Mesothelial cell of epicardium (in vitro differentiated cells): ENCODE results near the gene HOXD11. TPM values are rescaled to one million over a fixed set of nuclear protein-coding genes. Genes with fewer than 3 reads are reported as not detected.

Source experiments
- DNase-seq, 2 experiments: peaks; one replicate each; pipeline ENCODE4 v3.0.0; 2021; ENCODE audit warnings: low spot score in 2 of 2; ENCODE audit not compliant: unreplicated experiment in 2 of 2
- H3K27ac Mint-ChIP-seq: 2 replicates; pipeline ENCODE4 v1.8.0; 2021; ENCODE audit warnings: mixed read lengths
- H3K27me3 Mint-ChIP-seq: 2 replicates; pipeline ENCODE4 v1.8.0; 2021; ENCODE audit warnings: low read depth, mixed read lengths
- H3K36me3 Mint-ChIP-seq: 2 replicates; pipeline ENCODE4 v1.8.0; 2021; ENCODE audit warnings: mixed read lengths
- H3K4me1 Mint-ChIP-seq: 2 replicates; pipeline ENCODE4 v1.8.0; 2021; ENCODE audit warnings: mixed read lengths
- H3K4me3 Mint-ChIP-seq: 2 replicates; pipeline ENCODE4 v1.8.0; 2021; ENCODE audit warnings: mild to moderate bottlenecking, moderate library complexity, mixed read lengths
- H3K9me3 Mint-ChIP-seq: 2 replicates; pipeline ENCODE4 v1.8.0; 2021; ENCODE audit warnings: mixed read lengths
- CTCF ChIP-seq: fragments of 200-600 bp; sonication (generic); IDR thresholded peaks from one replicate; pipeline ENCODE4 v1.5.0; 2021; ENCODE audit warnings: antibody characterized with exemption; ENCODE audit not compliant: unreplicated experiment
- total RNA-seq: library from RNA; stranded (reverse); gene quantifications from 3 replicates; pipeline ENCODE4 v1.2.1, GENCODE V29; 2021

Gene HOXD11
- total RNA-seq, 1 donor from 2014 or later, result 3.0 TPM

DNA sequence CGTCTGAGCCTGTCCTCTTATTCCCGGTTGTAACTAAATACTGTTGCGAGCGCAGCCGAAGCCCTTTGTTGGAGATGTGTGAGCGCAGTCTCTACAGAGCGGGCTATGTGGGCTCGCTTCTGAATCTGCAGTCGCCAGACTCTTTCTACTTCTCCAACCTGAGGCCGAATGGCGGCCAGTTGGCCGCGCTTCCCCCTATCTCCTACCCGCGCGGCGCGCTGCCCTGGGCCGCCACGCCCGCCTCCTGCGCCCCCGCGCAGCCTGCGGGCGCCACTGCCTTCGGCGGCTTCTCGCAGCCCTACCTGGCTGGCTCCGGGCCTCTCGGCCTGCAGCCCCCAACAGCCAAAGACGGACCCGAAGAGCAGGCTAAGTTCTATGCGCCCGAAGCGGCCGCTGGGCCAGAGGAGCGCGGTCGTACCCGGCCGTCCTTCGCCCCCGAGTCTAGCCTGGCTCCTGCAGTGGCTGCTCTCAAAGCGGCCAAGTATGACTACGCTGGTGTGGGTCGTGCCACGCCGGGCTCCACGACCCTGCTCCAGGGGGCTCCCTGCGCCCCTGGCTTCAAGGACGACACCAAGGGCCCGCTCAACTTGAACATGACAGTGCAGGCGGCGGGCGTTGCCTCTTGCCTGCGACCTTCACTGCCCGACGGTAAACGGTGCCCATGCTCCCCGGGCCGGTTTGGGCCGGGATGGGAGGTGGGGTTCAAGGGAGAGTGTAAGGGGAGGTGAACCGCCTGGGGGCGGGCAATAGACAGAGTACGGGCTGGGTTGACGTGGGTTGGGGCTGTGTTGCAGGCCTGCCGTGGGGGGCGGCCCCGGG lies 7.1 kb upstream of the HOXD11 start, which contains the start of gene HOXD12:
TSS of gene HOXD12 (plus strand) at position 68 of the 819 bp plus-strand sequence. CDS start at position 75, 7 bp downstream.
- Mint-ChIP-seq H3K36me3 (no peaks in the 10 kb centered on the region), H3K27ac (no peak within 1 kb of the TSS), H3K4me1 (peaks cover 14% of the 10 kb centered on the region), H3K9me3 (no peaks in the 10 kb centered on the region), H3K27me3 (peaks cover 99% of the 10 kb centered on the region), H3K4me3 (no peak within 1 kb of the TSS)
- TF ChIP-seq CTCF, result no peak
- no peak for DNase-seq

DNA sequence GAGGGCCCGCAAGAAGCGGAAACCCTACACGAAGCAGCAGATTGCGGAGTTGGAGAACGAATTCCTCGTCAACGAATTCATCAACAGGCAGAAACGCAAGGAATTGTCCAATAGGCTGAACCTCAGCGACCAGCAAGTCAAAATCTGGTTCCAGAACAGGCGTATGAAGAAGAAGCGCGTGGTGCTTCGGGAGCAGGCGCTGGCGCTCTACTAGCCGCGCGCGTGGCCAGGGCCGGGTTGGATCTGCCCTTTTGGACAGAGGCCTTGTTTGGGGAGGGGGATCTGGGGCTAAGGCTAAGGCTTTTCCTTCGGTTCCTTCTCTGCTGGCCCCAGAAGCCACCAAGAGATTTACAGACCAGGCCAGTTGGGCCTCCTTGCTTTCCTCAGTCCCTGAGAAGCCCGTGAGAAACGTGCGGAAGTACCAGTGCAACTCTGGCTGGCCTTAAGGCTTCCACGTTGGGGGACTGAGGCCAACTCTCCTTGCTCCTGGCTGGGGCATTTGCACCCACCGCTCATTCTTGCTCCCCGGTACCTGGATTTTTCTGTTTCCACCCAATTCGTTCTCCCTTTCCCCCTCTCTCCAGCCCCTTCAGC lies 6.4 kb upstream of the HOXD11 start:
- no peak overlapping the region for H3K4me3 Mint-ChIP-seq
- H3K4me1 Mint-ChIP-seq, result peaks cover 16% of the 10 kb centered on the region
- no peak for DNase-seq

DNA sequence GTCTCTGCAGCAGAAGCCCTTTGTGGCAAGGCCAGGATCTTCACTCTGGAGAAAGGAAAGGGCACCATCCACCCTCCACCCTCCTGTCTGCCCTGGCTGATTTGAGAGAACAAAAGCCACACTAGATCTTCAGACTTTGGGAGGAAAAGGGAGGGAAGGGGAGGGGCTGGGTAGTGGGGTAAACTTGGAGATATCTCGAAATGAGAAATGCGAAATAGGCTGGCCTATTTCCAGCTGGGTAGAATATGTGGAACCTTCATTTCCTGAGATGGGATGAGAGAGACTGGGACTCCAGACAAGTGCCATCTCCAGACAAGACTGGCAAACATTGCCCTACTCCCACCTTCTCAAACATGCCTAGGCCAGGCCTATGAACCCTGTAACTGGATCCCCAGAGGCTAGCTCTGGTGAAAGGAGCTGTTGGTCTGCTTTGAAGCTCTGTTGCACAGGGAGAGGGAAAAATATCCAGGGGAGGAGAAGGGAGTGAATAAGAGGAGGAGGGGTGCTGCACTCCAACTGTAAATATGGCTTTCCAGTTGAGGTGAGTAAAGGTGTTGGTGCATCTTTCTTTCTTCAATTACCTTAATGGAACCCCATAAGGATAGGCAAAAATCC lies 5.8 kb upstream of the HOXD11 start:
- Mint-ChIP-seq H3K27me3 (peaks cover 99% of the 10 kb centered on the region), H3K27ac (no peak overlapping the region), H3K4me3 (no peak overlapping the region), H3K4me1 (peaks cover 19% of the 10 kb centered on the region), H3K9me3 (no peaks in the 10 kb centered on the region), H3K36me3 (no peaks in the 10 kb centered on the region)
- no peak for DNase-seq
- TF ChIP-seq CTCF, result no peak

More for the DNA sequence above, 6.4 kb upstream of the HOXD11 start:
- Mint-ChIP-seq H3K9me3 (no peaks in the 10 kb centered on the region), H3K27ac (no peak overlapping the region), H3K27me3 (peaks cover 99% of the 10 kb centered on the region), H3K36me3 (no peaks in the 10 kb centered on the region)
- TF ChIP-seq CTCF, result no peak

DNA sequence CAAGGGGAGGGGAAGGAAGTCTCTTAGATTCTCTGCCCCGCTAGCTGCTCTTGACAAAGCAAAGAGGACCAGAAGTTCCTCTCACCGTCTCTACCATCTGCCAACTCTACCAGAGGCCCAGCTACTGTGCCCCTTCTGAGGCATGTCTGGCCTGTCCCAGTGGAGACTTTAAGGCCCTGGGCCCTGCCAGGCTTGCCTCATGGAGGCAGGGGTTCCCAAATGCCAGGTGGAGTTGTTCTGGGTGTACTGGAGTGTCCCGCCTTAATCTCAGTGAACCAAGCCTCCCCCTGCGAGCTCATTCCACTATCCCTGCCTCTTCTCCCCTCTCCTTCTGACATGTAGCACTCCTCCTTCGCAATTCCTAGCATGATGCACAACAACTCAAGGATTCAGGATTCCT lies 5.2 kb upstream of the HOXD11 start:
- Mint-ChIP-seq H3K36me3 (no peaks in the 10 kb centered on the region), H3K27ac (no peak overlapping the region), H3K4me3 (no peak overlapping the region), H3K4me1 (peaks cover 20% of the 10 kb centered on the region), H3K27me3 (peaks cover 96% of the 10 kb centered on the region), H3K9me3 (no peaks in the 10 kb centered on the region)
- DNase-seq, result no peak
- TF ChIP-seq CTCF, result no peak

DNA sequence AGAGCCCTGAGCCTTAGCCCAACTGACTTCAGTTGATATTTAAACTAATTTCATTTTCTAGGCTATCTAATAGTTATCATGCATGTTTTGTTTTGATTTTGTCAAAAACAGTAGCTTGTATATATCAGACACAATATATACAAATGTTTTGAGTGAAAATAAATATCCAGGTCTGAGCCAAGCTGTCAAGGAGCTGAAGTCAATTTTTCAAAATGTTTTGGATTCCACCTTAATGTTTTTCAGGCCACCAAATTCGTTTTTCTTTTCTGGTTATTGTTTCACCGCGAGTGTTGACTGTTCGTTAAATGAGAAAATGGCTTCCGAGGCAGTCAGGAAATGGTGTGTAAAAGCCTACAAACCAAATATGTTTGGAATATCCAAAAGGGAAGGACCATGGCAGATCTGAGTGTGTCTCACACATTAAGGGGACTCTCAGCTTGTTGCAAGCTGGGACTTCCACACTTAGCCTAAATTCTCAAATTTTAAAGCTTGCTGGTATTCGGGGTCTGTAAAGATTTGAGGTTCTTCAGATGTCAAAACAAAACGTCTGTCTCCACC lies 4.7 kb upstream of the HOXD11 start:
- Mint-ChIP-seq H3K9me3 (no peaks in the 10 kb centered on the region), H3K27ac (no peak overlapping the region), H3K27me3 (peaks cover 96% of the 10 kb centered on the region), H3K4me3 (no peak overlapping the region), H3K4me1 (peaks cover 24% of the 10 kb centered on the region), H3K36me3 (no peaks in the 10 kb centered on the region)
- TF ChIP-seq CTCF, result no peak
- DNase-seq, result no peak
